Urinary bladder (tissue), 4 donors: ENCODE measurements around the gene SOX18. TPM values are rescaled to one million over a fixed set of nuclear protein-coding genes. Genes with fewer than 3 reads are reported as not detected.

Experiments
- DNase-seq: peaks from one replicate; pipeline ENCODE4 v3.0.0-alpha.2; 2015; ENCODE audit errors: extremely low spot score
- H3K27ac ChIP-seq: one replicate; pipeline ENCODE4 v1.5.1; 2013; ENCODE audit warnings: low read depth, mild to moderate bottlenecking, moderate library complexity
- H3K36me3 ChIP-seq: one replicate; pipeline ENCODE4 v1.6.1; 2013; ENCODE audit warnings: mild to moderate bottlenecking, moderate library complexity; ENCODE audit not compliant: insufficient read depth
- H3K4me1 ChIP-seq: one replicate; pipeline ENCODE4 v1.6.1; 2013; ENCODE audit warnings: mild to moderate bottlenecking, moderate library complexity; ENCODE audit not compliant: insufficient read depth
- H3K4me3 ChIP-seq: one replicate; pipeline ENCODE4 v1.5.1; 2013; ENCODE audit warnings: low read depth, low read length
- WGBS: extraction: QIAGEN DNeasy Blood & Tissue Kit; methylation state at CpG from one replicate; pipeline ENCODE4 v1.1.7; 2013; 5-methylcytosine and 5-hydroxymethylcytosine counted together
- polyA plus RNA-seq: library from polyadenylated mRNA; stranded (reverse); fragments of 200-250 nt; gene quantifications from one replicate; pipeline ENCODE4 v1.2.3, GENCODE V29; 2013
- total RNA-seq: library from RNA; depleted of rRNA; stranded (reverse); fragments of >200 nt; gene quantifications from one replicate; pipeline ENCODE4 v1.2.3, GENCODE V29; 2014
- donor health status: healthy with polysubstance abuse.
- donor health status: healthy.

The SOX18 gene
- total and polyA plus RNA-seq, 2 donors = 4.5 to 66.0 TPM

GRCh38 chr20:64084685-64085152 lies 35.3 kb upstream of the SOX18 start:
- no peak for DNase-seq
- Histone ChIP-seq H3K4me3 (no peak overlapping the region), H3K36me3 (no peaks in the 10 kb centered on the region), H3K27ac (no peak overlapping the region), H3K4me1 (no peaks in the 10 kb centered on the region)
- WGBS = 9% methylated on average over 23 of the region's 23 CpGs

GRCh38 chr20:64083804-64084684 lies 34.6 kb upstream of the SOX18 start, which contains the start of gene LKAAEAR1:
Gene LKAAEAR1, minus strand, starts transcription at chr20:64084398. Its CDS starts 179 bp downstream, at chr20:64084219.
- H3K27ac ChIP-seq = no peak within 1 kb of the TSS
- no peaks in the 10 kb centered on the region for H3K4me1 ChIP-seq
- H3K4me3 ChIP-seq = peak within 1 kb of the TSS; percentile 35
- no peaks in the 10 kb centered on the region for H3K36me3 ChIP-seq
- 2% methylated on average over 86 of the region's 86 CpGs for WGBS
- DNase-seq = no peak

- 2% methylated on average over 52 of the region's 52 CpGs for WGBS
- peaks cover 2% of the 10 kb centered on the region for H3K4me1 ChIP-seq
- no peaks in the 10 kb centered on the region for H3K36me3 ChIP-seq
- H3K27ac ChIP-seq = no peak overlapping the region
- H3K4me3 ChIP-seq = peak overlapping the region; percentile 35
- DNase-seq = no peak
Observed at GRCh38 chr20:64083378-64083803, 34.0 kb upstream of the SOX18 start.

- 24% methylated on average over 13 of the region's 13 CpGs for WGBS
- no peaks in the 10 kb centered on the region for H3K36me3 ChIP-seq
- H3K4me3 ChIP-seq = no peak overlapping the region
- peaks cover 2% of the 10 kb centered on the region for H3K4me1 ChIP-seq
- no peak overlapping the region for H3K27ac ChIP-seq
- DNase-seq = no peak
Observed at GRCh38 chr20:64082820-64083377, 33.5 kb upstream of the SOX18 start.

DNA sequence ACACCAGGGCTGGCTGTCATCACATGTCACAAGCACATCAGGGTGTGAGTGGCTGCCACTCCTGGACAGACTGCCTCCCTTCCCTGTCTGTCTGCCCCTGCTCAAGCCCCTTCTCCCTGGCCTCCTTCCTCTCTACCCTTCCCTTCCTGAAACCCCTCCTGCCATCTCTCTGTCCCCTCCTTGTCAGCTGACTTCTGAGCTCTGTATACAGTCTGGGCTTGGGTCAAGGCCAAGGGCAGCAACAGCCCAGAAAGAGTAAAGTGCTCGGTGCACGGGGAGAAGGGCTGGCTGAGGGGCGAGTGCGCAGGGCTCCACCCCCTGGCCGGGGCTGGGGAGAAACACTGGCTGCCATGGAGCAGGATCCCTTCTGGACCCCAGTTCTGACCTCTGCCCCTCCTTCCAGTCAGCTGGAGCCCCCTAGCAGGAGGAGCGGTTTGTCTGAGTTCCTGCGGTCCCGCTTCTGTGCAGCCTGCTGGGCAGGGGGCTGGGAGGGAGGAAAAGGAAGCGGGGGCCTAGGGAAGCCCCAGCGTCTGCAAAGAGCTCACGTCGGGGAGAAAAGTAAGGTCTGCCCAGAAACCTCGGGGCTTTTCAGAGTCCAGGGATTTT lies 32.8 kb upstream of the SOX18 start:
- Histone ChIP-seq H3K4me1 (peaks cover 2% of the 10 kb centered on the region), H3K36me3 (no peaks in the 10 kb centered on the region), H3K27ac (no peak overlapping the region), H3K4me3 (no peak overlapping the region)
- no peak for DNase-seq
- WGBS = 31% methylated on average over 13 of the region's 13 CpGs

GRCh38 chr20:64081624-64081964 lies 32.2 kb upstream of the SOX18 start:
- no peak for DNase-seq
- 90% methylated on average over 6 of the region's 6 CpGs for WGBS
- Histone ChIP-seq H3K27ac (no peak overlapping the region), H3K4me3 (no peak overlapping the region), H3K4me1 (peaks cover 2% of the 10 kb centered on the region), H3K36me3 (no peaks in the 10 kb centered on the region)

GRCh38 chr20:64080813-64081623 lies 31.6 kb upstream of the SOX18 start:
- no peak for DNase-seq
- Histone ChIP-seq H3K4me3 (no peak overlapping the region), H3K27ac (no peak overlapping the region), H3K4me1 (peaks cover 2% of the 10 kb centered on the region), H3K36me3 (no peaks in the 10 kb centered on the region)
- WGBS = 77% methylated on average over 17 of the region's 17 CpGs

- Histone ChIP-seq H3K36me3 (no peaks in the 10 kb centered on the region), H3K4me1 (peaks cover 2% of the 10 kb centered on the region), H3K27ac (no peak within 1 kb of the TSS), H3K4me3 (peak within 1 kb of the TSS; percentile 56)
- WGBS = 7% methylated on average over 62 of the region's 62 CpGs
- no peak for DNase-seq
Observed at GRCh38 chr20:64080013-64080812, 30.8 kb upstream of the SOX18 start, which contains the start of gene OPRL1. Gene OPRL1, plus strand, starts transcription at chr20:64080082. Its CDS starts 12,639 bp downstream, at chr20:64092721.

- no peak for DNase-seq
- H3K27ac ChIP-seq = no peak within 1 kb of the TSS
- no peaks in the 10 kb centered on the region for H3K36me3 ChIP-seq
- WGBS = under 1% methylated on average over 73 of the region's 73 CpGs
- H3K4me1 ChIP-seq = peaks cover 2% of the 10 kb centered on the region
- H3K4me3 ChIP-seq = peak within 1 kb of the TSS; percentile 56
Observed at GRCh38 chr20:64079273-64080012, 30.0 kb upstream of the SOX18 start, which contains the start of gene RGS19. Gene RGS19, minus strand, starts transcription at chr20:64079518. Its CDS starts 2,632 bp downstream, at chr20:64076886.

DNA sequence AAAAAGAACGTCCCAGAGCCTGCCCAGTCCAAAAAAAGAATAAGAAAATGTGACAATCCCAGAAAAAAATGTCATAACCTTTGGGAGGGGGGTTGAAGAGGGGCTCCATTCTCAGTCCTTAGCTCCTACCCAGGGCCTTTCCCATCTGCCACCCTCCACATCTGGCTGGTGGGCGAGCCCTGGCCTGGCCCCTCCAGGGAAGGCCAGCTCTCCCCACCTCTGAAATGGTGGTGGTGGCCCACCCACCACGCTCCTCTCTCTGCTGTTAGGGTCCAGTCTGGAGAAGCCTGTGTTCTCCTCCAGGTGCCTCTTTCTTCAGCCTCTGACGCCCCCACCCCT lies 29.5 kb upstream of the SOX18 start:
- Histone ChIP-seq H3K4me1 (peaks cover 2% of the 10 kb centered on the region), H3K27ac (no peak overlapping the region)
- WGBS = 21% methylated on average over 4 of the region's 4 CpGs

GRCh38 chr20:64077876-64078551 lies 28.6 kb upstream of the SOX18 start:
- no peak overlapping the region for H3K27ac ChIP-seq
- WGBS = 69% methylated on average over 15 of the region's 15 CpGs
- H3K4me3 ChIP-seq = peak overlapping the region; percentile 56
- no peaks in the 10 kb centered on the region for H3K36me3 ChIP-seq
- no peak for DNase-seq
- peaks cover 2% of the 10 kb centered on the region for H3K4me1 ChIP-seq

More for the DNA sequence above, 29.5 kb upstream of the SOX18 start:
- Histone ChIP-seq H3K4me3 (peak overlapping the region; percentile 56), H3K36me3 (no peaks in the 10 kb centered on the region)
- DNase-seq = no peak

DNA sequence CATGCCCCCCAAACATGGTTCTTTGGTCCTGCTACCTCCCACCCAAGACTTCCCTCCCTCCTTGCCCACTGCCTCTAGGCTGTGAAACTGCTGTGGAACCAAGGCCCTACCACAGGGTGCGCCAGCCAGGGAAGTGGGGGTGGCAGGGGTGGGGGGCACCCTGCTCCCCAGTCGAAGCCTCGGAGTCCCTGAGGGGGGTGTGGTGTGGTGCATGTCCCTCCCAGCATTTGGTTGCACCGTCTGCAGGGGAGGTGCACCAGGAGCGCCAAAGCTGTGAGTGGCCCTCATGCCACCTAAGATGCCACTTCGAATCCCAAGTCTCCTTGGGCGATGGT lies 28.1 kb upstream of the SOX18 start:
- H3K27ac ChIP-seq = no peak overlapping the region
- H3K4me1 ChIP-seq = peaks cover 2% of the 10 kb centered on the region
- WGBS = 75% methylated on average over 7 of the region's 7 CpGs
- H3K4me3 ChIP-seq = no peak overlapping the region
- no peaks in the 10 kb centered on the region for H3K36me3 ChIP-seq
- no peak for DNase-seq
